Testis (tissue), 2 donors: ENCODE measurements around the gene KCNA2.

ENCODE experiments used
- POLR2A ChIP-seq: fragments of 450-650 bp; IDR thresholded peaks from one replicate; pipeline ENCODE4 v1.6.1; 2017; ENCODE audit warnings: antibody characterized with exemption, mild to moderate bottlenecking, moderate library complexity
- TF ChIP-seq, protein P1 (sequence below), 3 experiments: fragments of 450-650 bp in 2 of 3; fragments of 200-600 bp in 1 of 3; sonication (generic) in 1 of 3; IDR thresholded peaks; one replicate each; pipeline ENCODE4 v1.5.1; 2016 to 2019; ENCODE audit warnings: antibody characterized with exemption in 3 of 3, mild to moderate bottlenecking in 2 of 3, moderate library complexity in 1 of 3

GRCh38 chr1:110594456-110595352, 11.5 kb downstream of the KCNA2 start:
- TF ChIP-seq, protein P1, sequence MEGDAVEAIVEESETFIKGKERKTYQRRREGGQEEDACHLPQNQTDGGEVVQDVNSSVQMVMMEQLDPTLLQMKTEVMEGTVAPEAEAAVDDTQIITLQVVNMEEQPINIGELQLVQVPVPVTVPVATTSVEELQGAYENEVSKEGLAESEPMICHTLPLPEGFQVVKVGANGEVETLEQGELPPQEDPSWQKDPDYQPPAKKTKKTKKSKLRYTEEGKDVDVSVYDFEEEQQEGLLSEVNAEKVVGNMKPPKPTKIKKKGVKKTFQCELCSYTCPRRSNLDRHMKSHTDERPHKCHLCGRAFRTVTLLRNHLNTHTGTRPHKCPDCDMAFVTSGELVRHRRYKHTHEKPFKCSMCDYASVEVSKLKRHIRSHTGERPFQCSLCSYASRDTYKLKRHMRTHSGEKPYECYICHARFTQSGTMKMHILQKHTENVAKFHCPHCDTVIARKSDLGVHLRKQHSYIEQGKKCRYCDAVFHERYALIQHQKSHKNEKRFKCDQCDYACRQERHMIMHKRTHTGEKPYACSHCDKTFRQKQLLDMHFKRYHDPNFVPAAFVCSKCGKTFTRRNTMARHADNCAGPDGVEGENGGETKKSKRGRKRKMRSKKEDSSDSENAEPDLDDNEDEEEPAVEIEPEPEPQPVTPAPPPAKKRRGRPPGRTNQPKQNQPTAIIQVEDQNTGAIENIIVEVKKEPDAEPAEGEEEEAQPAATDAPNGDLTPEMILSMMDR (IDR thresholded peaks at IDR 0.05), result no peak
- no peak for TF ChIP-seq POLR2A
